K562 (cell line): ENCODE data around the gene NDOR1. TPM values are rescaled to one million over a fixed set of nuclear protein-coding genes. Genes with fewer than 3 reads are reported as not detected.

Experiments used
- ATF3 ChIP-seq, 2 experiments: fragments of 450-650 bp in 1 of 2; sonication (generic) in 1 of 2; formaldehyde crosslinking in 1 of 2; IDR thresholded peaks in 1 of 2; conservative IDR thresholded peaks in 1 of 2; 2 replicates each; pipeline versions ENCODE4 v1.6.1 to v1.8.1; 2016 to 2023; ENCODE audit warnings: mild to moderate bottlenecking in 2 of 2, moderate library complexity in 2 of 2, inconsistent platforms in 1 of 2, missing genetic modification reagents in 1 of 2
- BCL6 ChIP-seq: fragments of 250-450 bp; sonication (Bioruptor Pico); IDR thresholded peaks from 2 replicates; pipeline ENCODE4 v1.4.0; 2020
- BMI1 ChIP-seq: fragments of 150-350 bp; IDR thresholded peaks from 2 replicates; pipeline ENCODE4 v1.6.1; 2014; ENCODE audit warnings: low read length
- HCFC1 ChIP-seq: IDR thresholded peaks from 2 replicates; pipeline ENCODE4 v1.6.1; 2012; ENCODE audit warnings: low read depth, low read length, improper control_type of control experiment
- HMGXB4 ChIP-seq: sonication (generic); formaldehyde crosslinking; IDR thresholded peaks from 2 replicates; pipeline ENCODE4 v1.8.1; 2023; ENCODE audit warnings: mild to moderate bottlenecking, missing genetic modification reagents
- MAFF ChIP-seq: IDR thresholded peaks from 2 replicates; pipeline ENCODE4 v1.6.1; 2012; ENCODE audit warnings: low read length, improper control_type of control experiment
- PATZ1 ChIP-seq: fragments of 250-450 bp; sonication (Bioruptor Pico); IDR thresholded peaks from 2 replicates; pipeline ENCODE4 v1.5.0; 2020; ENCODE audit warnings: mild to moderate bottlenecking, borderline replicate concordance
- PREB ChIP-seq: sonication (generic); formaldehyde crosslinking; IDR thresholded peaks from 2 replicates; pipeline ENCODE4 v1.8.1; 2023; ENCODE audit warnings: mild to moderate bottlenecking, missing genetic modification reagents
- RBM34 ChIP-seq: fragments of 200-400 bp; formaldehyde crosslinking; IDR thresholded peaks from 2 replicates; pipeline ENCODE4 v1.6.1; 2018; ENCODE audit warnings: low read length, borderline replicate concordance; ENCODE audit not compliant: insufficient read depth
- SAFB2 ChIP-seq: fragments of 200-400 bp; formaldehyde crosslinking; IDR thresholded peaks from 2 replicates; pipeline ENCODE4 v1.6.1; 2018; ENCODE audit warnings: borderline replicate concordance, low read length, low read depth, moderate library complexity; ENCODE audit not compliant: severe bottlenecking
- SIN3A ChIP-seq, 2 experiments: fragments of 150-350 bp in 1 of 2; IDR thresholded peaks; 2 replicates each; pipeline ENCODE4 v1.6.1; 2011 to 2016; ENCODE audit warnings: borderline replicate concordance in 2 of 2, low read depth in 2 of 2, low read length in 2 of 2, mild to moderate bottlenecking in 2 of 2, moderate library complexity in 2 of 2; ENCODE audit not compliant: control insufficient read depth in 1 of 2
- SP1 ChIP-seq: sonication (generic); formaldehyde crosslinking; IDR thresholded peaks from 2 replicates; pipeline ENCODE4 v1.8.1; 2022; ENCODE audit warnings: mild to moderate bottlenecking, missing genetic modification reagents
- SREBF1 ChIP-seq: fragments of 150-350 bp; IDR thresholded peaks from 2 replicates; pipeline ENCODE4 v1.6.1; 2014; ENCODE audit warnings: antibody characterized with exemption, low read depth, low read length, borderline replicate concordance
- TAF9B ChIP-seq: fragments of 450-650 bp; IDR thresholded peaks from 2 replicates; pipeline ENCODE4 v1.6.1; 2018; ENCODE audit warnings: mild to moderate bottlenecking; ENCODE audit not compliant: partially characterized antibody
- THRA ChIP-seq: fragments of 450-650 bp; IDR thresholded peaks from 2 replicates; pipeline ENCODE4 v1.6.1; 2017; ENCODE audit warnings: mild to moderate bottlenecking, moderate library complexity
- TRIM24 ChIP-seq, 2 experiments: fragments of 450-650 bp; IDR thresholded peaks; 2 replicates each; pipeline ENCODE4 v1.6.1; 2016
- ZNF561 ChIP-seq: fragments of 450-650 bp; formaldehyde crosslinking; conservative IDR thresholded peaks from 2 replicates; pipeline ENCODE4 v1.4.0; 2020; ENCODE audit warnings: mild to moderate bottlenecking, moderate library complexity
- polyA plus RNA-seq, 8 experiments: library from polyadenylated mRNA; depleted of rRNA in 4 of 8; stranded (reverse) in 5 of 8; unstranded in 3 of 8; fragments of >200 nt; fragmentation: Nextera tagmentation in 2 of 8; fragmentation: Illumina TruSeq in 1 of 8; extraction: Ambion mirVana in 2 of 8; extraction: Trizol in 1 of 8; gene quantifications; 2 replicates each; pipeline versions ENCODE4 v1.2.1 to v1.2.3, GENCODE V29; 2011 to 2014; ENCODE audit warnings: inconsistent platforms in 1 of 8, missing spikeins in 1 of 8
- total RNA-seq, 7 experiments: library from RNA; depleted of rRNA in 6 of 7; stranded (reverse); fragments of >200 nt in 6 of 7; fragmentation: Illumina TruSeq in 2 of 7; extraction: Trizol in 2 of 7; gene quantifications; 2 replicates each; pipeline versions ENCODE4 v1.2.1 to v1.2.3, GENCODE V29; 2011 to 2021; ENCODE audit warnings: low replicate concordance in 1 of 7

Gene NDOR1
- total and polyA plus RNA-seq, 9 of the 15 experiments (the other 6 are each of a cell fraction or from before 2014, with no cell fraction given) = 0.06 to 36.9 (median 6.9) TPM

- peak; percentile 72; the same call in 1 of the 2 replicates for TF ChIP-seq HMGXB4
- TF ChIP-seq HCFC1 = peak; percentile 97
- no peak for TF ChIP-seq PREB (CRISPR knock-in tag)
- TF ChIP-seq PATZ1 = no peak
- no peak for TF ChIP-seq MAFF
- TF ChIP-seq SP1 (CRISPR knock-in tag) = peak; percentile 94
- TF ChIP-seq TRIM24 (IDR thresholded peaks at IDR 0.05) = 0 out of 4 replicates have a peak, but pooled peaks of 1 of the 2 experiments have one; percentile 16
- no peak for TF ChIP-seq SREBF1
- peak; percentile 95 to 96; a peak in 3 of 4 replicates for TF ChIP-seq SIN3A (IDR thresholded peaks at IDR 0.05; ENCODE audit: borderline replicate concordance in 2 of 2, control insufficient read depth in 1 of 2, low read depth in 2 of 2, low read length in 2 of 2)
- peak; percentile 58; the same call in 1 of the 2 replicates for TF ChIP-seq ATF3 (IDR thresholded peaks at IDR 0.05)
- no peak; the same call in 1 of the 2 replicates for TF ChIP-seq ATF3 (CRISPR knock-in tag; conservative IDR thresholded peaks at IDR 0.05)
- TF ChIP-seq THRA = no peak
- TF ChIP-seq RBM34 = no peak
- TF ChIP-seq BMI1 = no peak
- no peak for TF ChIP-seq SAFB2
- TF ChIP-seq TAF9B = no peak
- TF ChIP-seq ZNF561 (CRISPR knock-in tag) = no peak
- TF ChIP-seq BCL6 (CRISPR knock-in tag) = no peak
Measured at GRCh38 chr9:137188490-137189296, 16.8 kb upstream of the NDOR1 start, which contains the start of the genes ANAPC2 and SSNA1 (continued).
